Endothelial cell of umbilical vein (primary cell): ENCODE measurements around the gene ELMO2. TPM values are rescaled to one million over a fixed set of nuclear protein-coding genes. Genes with fewer than 3 reads are reported as not detected.

Experiments
- BruUV-seq: library from RNA; stranded (reverse); fragments of 400-500 nt; replicated peaks from 2 replicates; lab custom pipeline; 2021; lab: Mats Ljungman, UMichigan
- CTCF ChIA-PET: fragments of 300-600, 350-600 bp; sonication (Branson Sonifier 250); formaldehyde crosslinking; loops from one replicate; lab custom pipeline; 2021; ENCODE audit warnings: antibody characterized with exemption, inconsistent platforms; lab: Charles Lee
- POLR2A ChIA-PET: fragments of 300-600, 350-600 bp; sonication (Branson Sonifier 250); formaldehyde crosslinking; loops from one replicate; lab custom pipeline; 2021; ENCODE audit warnings: antibody characterized with exemption, inconsistent platforms; lab: Charles Lee
- DNase-seq: peaks from one replicate; pipeline ENCODE4 v3.0.0-alpha.2; 2011; ENCODE audit warnings: low read depth, low spot score
- FAIRE-seq: peaks from 2 replicates; lab custom pipeline; 2011; peaks lifted over from hg19 to GRCh38; lab: Jason Lieb, UNC
- H2AFZ ChIP-seq: 2 replicates; pipeline ENCODE4 v1.6.0; 2012; ENCODE audit warnings: low read depth, low read length, control low read depth, inconsistent platforms
- H3K27ac ChIP-seq: 2 replicates; pipeline ENCODE4 v1.5.1; 2011; ENCODE audit warnings: low read depth, mild to moderate bottlenecking, control low read depth, low read length, moderate library complexity; ENCODE audit not compliant: insufficient read depth
- H3K27me3 ChIP-seq, 2 experiments: 2 replicates each; pipeline versions ENCODE4 v1.6.0 to v1.6.1; 2011; ENCODE audit warnings: low read length in 2 of 2, mixed read lengths in 1 of 2; ENCODE audit not compliant: control insufficient read depth in 2 of 2, insufficient read depth in 2 of 2
- H3K36me3 ChIP-seq, 2 experiments: 2 replicates in 1 of 2; 3 replicates in 1 of 2; pipeline ENCODE4 v1.5.1; 2011; ENCODE audit warnings: low read length in 2 of 2, mild to moderate bottlenecking in 1 of 2, moderate library complexity in 1 of 2; ENCODE audit not compliant: control insufficient read depth in 2 of 2, insufficient read depth in 2 of 2; ENCODE audit errors: extremely low read depth in 1 of 2
- H3K4me1 ChIP-seq: 3 replicates; pipeline ENCODE4 v1.5.1; 2011; ENCODE audit warnings: mild to moderate bottlenecking, low read length; ENCODE audit not compliant: control insufficient read depth, insufficient read depth; ENCODE audit errors: extremely low read depth
- H3K4me2 ChIP-seq: 2 replicates; pipeline ENCODE4 v1.6.1; 2011; ENCODE audit warnings: low read length, control low read depth, mixed read lengths; ENCODE audit not compliant: insufficient read depth
- H3K4me3 ChIP-seq, 3 experiments: fragments of 200-600 bp in 1 of 3; sonication (generic), shearing (Covaris generic) in 1 of 3; replicated peaks in 1 of 3; 2 replicates each; pipeline ENCODE4 v1.5.1; 2011 to 2016; ENCODE audit warnings: control low read depth in 3 of 3, low read length in 3 of 3, mild to moderate bottlenecking in 2 of 3, inconsistent platforms in 1 of 3, low read depth in 1 of 3, moderate library complexity in 1 of 3; ENCODE audit not compliant: insufficient read depth in 1 of 3
- H3K79me2 ChIP-seq: 2 replicates; pipeline ENCODE4 v1.6.0; 2012; ENCODE audit warnings: low read length, inconsistent platforms; ENCODE audit not compliant: control insufficient read depth, insufficient read depth
- H3K9ac ChIP-seq: replicated peaks from 2 replicates; pipeline ENCODE3; 2011; ENCODE audit warnings: low read length, control low read depth; ENCODE audit not compliant: insufficient read depth; ENCODE audit errors: extremely low read depth
- H3K9me1 ChIP-seq: replicated peaks from 3 replicates; pipeline ENCODE4 v1.6.0; 2011; ENCODE audit warnings: mild to moderate bottlenecking, low read length; ENCODE audit not compliant: control insufficient read depth, insufficient read depth; ENCODE audit errors: extremely low read depth
- H3K9me3 ChIP-seq: replicated peaks from 2 replicates; pipeline ENCODE4 v1.5.1; 2012; ENCODE audit warnings: low read length, inconsistent platforms; ENCODE audit not compliant: control insufficient read depth, insufficient read depth
- H4K20me1 ChIP-seq: replicated peaks from 2 replicates; pipeline ENCODE3; 2011; ENCODE audit warnings: mild to moderate bottlenecking, low read length; ENCODE audit not compliant: control insufficient read depth, insufficient read depth; ENCODE audit errors: extremely low read depth
- CTCF ChIP-seq, 2 donors: IDR thresholded peaks; 1 replicate in 1 of 2; 2 replicates in 1 of 2; pipeline ENCODE4 v1.5.1; 2011; ENCODE audit warnings: low read length in 2 of 2, mild to moderate bottlenecking in 2 of 2, moderate library complexity in 2 of 2, control low read depth in 1 of 2, inconsistent platforms in 1 of 2, low read depth in 1 of 2; ENCODE audit not compliant: insufficient read depth in 1 of 2; ENCODE audit errors: extremely low read depth in 1 of 2
- EZH2 ChIP-seq: IDR thresholded peaks from 2 replicates; pipeline ENCODE4 v1.6.1; 2012; ENCODE audit warnings: borderline replicate concordance, low read depth, mild to moderate bottlenecking, moderate library complexity, low read length, inconsistent platforms; ENCODE audit not compliant: severe bottlenecking
- FOS ChIP-seq: IDR thresholded peaks from 2 replicates; pipeline ENCODE4 v1.6.1; 2011; ENCODE audit warnings: mild to moderate bottlenecking, low read length, moderate library complexity, borderline replicate concordance; ENCODE audit not compliant: insufficient read depth
- GATA2 ChIP-seq: IDR thresholded peaks from 2 replicates; pipeline ENCODE4 v1.7.0; 2011; ENCODE audit warnings: low read depth, mild to moderate bottlenecking, moderate library complexity, mixed read lengths, low read length; ENCODE audit not compliant: insufficient read length, insufficient read depth
- JUN ChIP-seq: IDR thresholded peaks from 2 replicates; pipeline ENCODE4 v1.6.1; 2011; ENCODE audit warnings: borderline replicate concordance, low read depth; ENCODE audit not compliant: insufficient read length, insufficient read depth
- MAX ChIP-seq: IDR thresholded peaks from 2 replicates; pipeline ENCODE4 v1.6.1; 2011; ENCODE audit not compliant: insufficient read depth, insufficient read length
- MYC ChIP-seq: IDR thresholded peaks from one replicate; pipeline ENCODE4 v1.6.1; 2011; ENCODE audit warnings: mild to moderate bottlenecking, low read depth, low read length
- POLR2A ChIP-seq: IDR thresholded peaks from 2 replicates; pipeline ENCODE4 v1.6.1; 2012; ENCODE audit warnings: low read depth, mild to moderate bottlenecking, control low read depth, low read length
- POLR2AphosphoS5 ChIP-seq: IDR thresholded peaks from 2 replicates; pipeline ENCODE4 v1.6.1; 2012; ENCODE audit warnings: low read depth, mild to moderate bottlenecking, control low read depth, low read length, moderate library complexity; ENCODE audit not compliant: insufficient read depth
- dilution Hi-C: fragments of 300-500 bp; cut with MboI; formaldehyde crosslinking; loops from one replicate; pipeline ENCODE4 v1.15.0; 2019; ENCODE audit warnings: low sequenced_read_pairs; ENCODE audit not compliant: extremely low pct_ligation_motif_present
- intact Hi-C: fragments of 100-400 bp; cut with micrococcal nuclease; formaldehyde crosslinking; loops from one replicate; pipeline ENCODE4 v1.10.0; 2022
- polyA plus RNA-seq, 4 experiments: library from polyadenylated mRNA; depleted of rRNA in 3 of 4; stranded (reverse) in 3 of 4; unstranded in 1 of 4; fragments of >200 nt; gene quantifications; 2 replicates each; pipeline versions ENCODE4 v1.2.1 to v1.2.3, GENCODE V29; 2011 to 2012; ENCODE audit warnings: missing spikeins in 1 of 4
- total RNA-seq: library from RNA; stranded (reverse); gene quantifications from 2 replicates; pipeline ENCODE4 v1.2.3, GENCODE V29; 2021

ELMO2 gene
- total and polyA plus RNA-seq, 2 donors (not counting 3 experiments of a cell fraction or from before 2014, with no cell fraction given) = 35.1 to 43.5 TPM

GRCh38 chr20:46367967-46368901, 38.2 kb downstream of the ELMO2 start:
- DNase-seq (no peak), FAIRE-seq (no peak)
- no peak overlapping the region for H2AFZ ChIP-seq
- no peaks in the 10 kb centered on the region for H3K9me1 ChIP-seq
- H3K9ac ChIP-seq = no peak overlapping the region
- H4K20me1 ChIP-seq = no peaks in the 10 kb centered on the region
- no TSS peak for BruUV-seq
- H3K27me3 ChIP-seq = no peaks in the 10 kb centered on the region
- peaks cover 6% of the 10 kb centered on the region for H3K4me1 ChIP-seq
- CTCF ChIA-PET = no interaction called here
- no peak for TF ChIP-seq MYC
- no peak for TF ChIP-seq FOS
- no peak for TF ChIP-seq POLR2AphosphoS5
- H3K36me3 ChIP-seq = peaks cover 12 to 49% of the 10 kb centered on the region in 2 experiments
- H3K27ac ChIP-seq = no peak overlapping the region
- peaks cover 5% of the 10 kb centered on the region for H3K79me2 ChIP-seq
- intact Hi-C loops (loop anchor here (10.0 kb wide), 1 partner anchor 553 kb away; the partner anchor contains the start of gene UBE2C), dilution Hi-C loops (no loop called here)
- H3K9me3 ChIP-seq = no peaks in the 10 kb centered on the region
- H3K4me3 ChIP-seq = no peak overlapping the region
- POLR2A ChIA-PET = no interaction called here
- H3K4me2 ChIP-seq = no peak overlapping the region

- BruUV-seq = no TSS peak
- Histone ChIP-seq H3K4me1 (peaks cover 8% of the 10 kb centered on the region), H3K9me1 (no peaks in the 10 kb centered on the region), H2AFZ (no peak overlapping the region), H4K20me1 (no peaks in the 10 kb centered on the region), H3K4me2 (no peak overlapping the region), H3K36me3 (peaks cover 8 to 43% of the 10 kb centered on the region in 2 experiments), H3K27ac (no peak overlapping the region), H3K9ac (no peak overlapping the region), H3K27me3 (no peaks in the 10 kb centered on the region), H3K9me3 (no peaks in the 10 kb centered on the region), H3K79me2 (peaks cover 13% of the 10 kb centered on the region), H3K4me3 (no peak overlapping the region)
- dilution Hi-C loops = no loop called here
- CTCF ChIA-PET = no interaction called here
- intact Hi-C loops = loop anchor here (10.0 kb wide), 1 partner anchor 552 kb away; the partner anchor contains the start of gene UBE2C
- DNase-seq (no peak), FAIRE-seq (no peak)
- no peak for TF ChIP-seq FOS
- TF ChIP-seq GATA2 = no peak
- no peak for TF ChIP-seq EZH2
- TF ChIP-seq POLR2AphosphoS5 = no peak
- TF ChIP-seq MYC = no peak
- TF ChIP-seq POLR2A = no peak
- no peak for TF ChIP-seq MAX
- no peak for TF ChIP-seq CTCF (IDR thresholded peaks at IDR 0.05; ENCODE audit: extremely low read depth in 1 of 2, insufficient read depth in 1 of 2, low read depth in 1 of 2, low read length in 2 of 2)
- no peak for TF ChIP-seq JUN
- POLR2A ChIA-PET = no interaction called here
These were observed 39.2 kb downstream of the ELMO2 start for GRCh38 chr20:46367234-46367633.
